Muscle of leg (tissue), 11 donors: ENCODE measurements around the gene ZNF408. TPM values are rescaled to one million over a fixed set of nuclear protein-coding genes. Genes with fewer than 3 reads are reported as not detected.

Experiments used
- DNase-seq: peaks from one replicate; pipeline ENCODE4 v3.0.0; 2013
- H3K27ac ChIP-seq: one replicate; pipeline ENCODE4 v1.5.1; 2013; ENCODE audit warnings: mild to moderate bottlenecking, low read length, control low read depth
- H3K27me3 ChIP-seq: one replicate; pipeline ENCODE4 v1.6.1; 2013; ENCODE audit warnings: low read length; ENCODE audit not compliant: control insufficient read depth, insufficient read depth
- H3K36me3 ChIP-seq: one replicate; pipeline ENCODE4 v1.6.1; 2013; ENCODE audit warnings: low read length; ENCODE audit not compliant: control insufficient read depth, insufficient read depth
- H3K4me1 ChIP-seq: one replicate; pipeline ENCODE4 v1.6.1; 2013; ENCODE audit warnings: low read length; ENCODE audit not compliant: control insufficient read depth, insufficient read depth
- H3K4me3 ChIP-seq: one replicate; pipeline ENCODE4 v1.5.1; 2013; ENCODE audit warnings: low read length, control low read depth
- H3K9me3 ChIP-seq: replicated peaks from 2 replicates; pipeline ENCODE4 v1.6.1; 2013; ENCODE audit warnings: low read depth, low read length; ENCODE audit not compliant: control insufficient read depth
- WGBS: methylation state at CpG from one replicate; pipeline ENCODE4 v1.1.5; 2013; ENCODE audit warnings: missing lambda C conversion rate; ENCODE audit not compliant: insufficient coverage; 5-methylcytosine and 5-hydroxymethylcytosine counted together
- polyA plus RNA-seq, 8 donors: library from polyadenylated mRNA; unstranded; fragments of 120-200 nt; gene quantifications; one replicate each; pipeline versions ENCODE4 v1.2.1 to v1.2.3, GENCODE V29; 2013; ENCODE audit warnings: inconsistent platforms in 1 of 8, low replicate concordance in 1 of 8; ENCODE audit not compliant: insufficient read length in 8 of 8, insufficient read depth in 1 of 8
- total RNA-seq: library from RNA; stranded (reverse); fragments of 120-200 nt; gene quantifications from one replicate; pipeline ENCODE4 v1.2.4, GENCODE V29; 2013

ZNF408 gene
- total and polyA plus RNA-seq, 9 donors = 5.8 to 14.8 (median 8.3) TPM

DNA sequence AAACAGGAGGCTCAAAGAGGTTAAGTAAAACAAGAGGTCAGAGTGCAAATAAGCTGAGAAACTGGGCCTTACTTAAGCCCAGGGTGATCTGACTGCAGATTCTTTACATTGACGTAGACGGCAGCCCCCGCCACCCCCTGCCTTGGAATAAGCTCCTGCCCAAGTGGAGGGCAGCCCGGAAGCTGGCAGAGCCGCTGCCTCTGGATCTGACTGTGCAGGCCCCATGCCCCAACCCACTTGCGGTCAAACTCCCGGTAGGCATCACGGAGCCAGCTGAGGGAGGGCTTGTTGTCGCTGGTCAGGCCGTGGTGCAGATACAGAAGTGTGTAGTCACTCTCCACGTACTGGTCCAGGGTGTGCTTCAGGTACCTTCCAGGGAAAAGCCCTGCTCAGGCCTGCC lies 19.0 kb upstream of the ZNF408 start:
- DNase-seq = no peak
- WGBS = 94% methylated on average over 11 of the region's 11 CpGs
- Histone ChIP-seq H3K27me3 (no peaks in the 10 kb centered on the region), H3K36me3 (peaks cover 73% of the 10 kb centered on the region), H3K27ac (no peak overlapping the region), H3K4me3 (no peak overlapping the region), H3K9me3 (no peaks in the 10 kb centered on the region), H3K4me1 (peaks cover 5% of the 10 kb centered on the region)

DNA sequence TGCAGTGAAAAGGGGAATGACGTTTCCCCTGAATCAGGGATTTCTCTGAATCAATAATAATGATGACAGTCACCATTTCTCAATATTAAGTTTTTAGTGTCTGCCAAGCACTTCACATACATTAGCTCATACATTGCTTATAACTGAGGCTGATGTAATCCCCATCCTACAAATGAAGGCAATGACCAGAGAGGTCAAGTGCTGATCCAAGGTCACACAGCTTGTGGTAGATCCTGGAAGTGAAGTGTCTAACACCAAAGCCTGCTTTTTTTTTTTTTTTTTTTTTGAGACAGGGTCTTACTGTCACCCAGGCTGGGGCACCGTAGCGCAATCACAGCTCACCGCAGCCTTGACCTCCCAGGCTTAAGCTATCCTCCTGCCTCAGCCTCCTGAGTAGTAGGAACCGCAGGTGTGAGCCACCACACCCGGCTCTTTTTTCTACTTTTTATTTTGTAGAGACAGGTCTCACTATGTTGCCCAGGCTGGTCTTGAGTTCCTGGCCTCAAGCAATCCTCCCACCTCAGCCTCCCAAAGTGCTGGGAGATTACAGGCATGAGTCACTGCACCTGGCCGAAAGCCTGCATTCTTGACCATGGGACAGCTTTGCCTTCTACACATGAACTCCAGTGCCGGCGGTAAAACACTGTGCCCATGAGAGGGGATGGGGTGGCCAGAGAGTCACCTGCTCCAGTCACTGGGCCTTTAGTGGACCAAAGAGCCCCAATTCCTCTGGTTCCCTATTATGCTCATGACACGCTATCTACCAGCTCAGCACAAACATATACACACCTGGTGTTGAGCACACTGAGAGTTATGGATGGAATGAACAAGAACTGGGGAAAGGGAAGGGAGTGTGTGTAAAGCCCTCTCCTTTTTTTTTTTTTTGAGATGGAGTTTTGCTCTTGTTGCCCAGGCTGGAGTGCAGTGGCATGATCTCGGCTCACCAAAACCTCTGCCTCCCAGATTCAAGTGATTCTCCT lies 17.8 kb upstream of the ZNF408 start:
- 100% methylated on average over 5 of the region's 11 CpGs for WGBS
- no peak overlapping the region for H3K4me3 ChIP-seq
- no peaks in the 10 kb centered on the region for H3K9me3 ChIP-seq
- no peak for DNase-seq
- no peaks in the 10 kb centered on the region for H3K27me3 ChIP-seq
- H3K36me3 ChIP-seq = peaks cover 75% of the 10 kb centered on the region
- no peak overlapping the region for H3K27ac ChIP-seq
- H3K4me1 ChIP-seq = no peaks in the 10 kb centered on the region

DNA sequence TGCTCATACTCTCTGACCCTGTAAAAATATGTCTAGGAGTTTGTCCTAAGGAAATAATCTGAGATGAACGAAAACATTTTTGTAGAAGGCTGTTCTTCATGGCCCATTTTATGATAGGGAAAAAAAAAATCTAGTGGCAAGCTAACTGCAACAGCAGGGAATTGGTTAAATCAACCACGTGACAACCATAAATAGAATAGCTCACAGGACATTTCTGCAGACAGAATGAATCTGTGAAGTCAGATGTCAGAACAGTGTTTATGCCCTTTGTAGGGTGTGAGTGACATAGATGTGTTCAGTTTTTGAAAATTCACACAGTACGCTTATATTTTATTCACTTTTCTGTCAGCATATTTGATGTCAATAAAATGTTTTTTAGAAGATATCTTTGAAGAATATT lies 16.5 kb upstream of the ZNF408 start:
- H3K27ac ChIP-seq = no peak overlapping the region
- no CpG with 5 or more reads among the region's 3 CpGs for WGBS
- H3K9me3 ChIP-seq = no peaks in the 10 kb centered on the region
- no peaks in the 10 kb centered on the region for H3K4me1 ChIP-seq
- no peak overlapping the region for H3K4me3 ChIP-seq
- DNase-seq = no peak
- peaks cover 71% of the 10 kb centered on the region for H3K36me3 ChIP-seq
- no peaks in the 10 kb centered on the region for H3K27me3 ChIP-seq

DNA sequence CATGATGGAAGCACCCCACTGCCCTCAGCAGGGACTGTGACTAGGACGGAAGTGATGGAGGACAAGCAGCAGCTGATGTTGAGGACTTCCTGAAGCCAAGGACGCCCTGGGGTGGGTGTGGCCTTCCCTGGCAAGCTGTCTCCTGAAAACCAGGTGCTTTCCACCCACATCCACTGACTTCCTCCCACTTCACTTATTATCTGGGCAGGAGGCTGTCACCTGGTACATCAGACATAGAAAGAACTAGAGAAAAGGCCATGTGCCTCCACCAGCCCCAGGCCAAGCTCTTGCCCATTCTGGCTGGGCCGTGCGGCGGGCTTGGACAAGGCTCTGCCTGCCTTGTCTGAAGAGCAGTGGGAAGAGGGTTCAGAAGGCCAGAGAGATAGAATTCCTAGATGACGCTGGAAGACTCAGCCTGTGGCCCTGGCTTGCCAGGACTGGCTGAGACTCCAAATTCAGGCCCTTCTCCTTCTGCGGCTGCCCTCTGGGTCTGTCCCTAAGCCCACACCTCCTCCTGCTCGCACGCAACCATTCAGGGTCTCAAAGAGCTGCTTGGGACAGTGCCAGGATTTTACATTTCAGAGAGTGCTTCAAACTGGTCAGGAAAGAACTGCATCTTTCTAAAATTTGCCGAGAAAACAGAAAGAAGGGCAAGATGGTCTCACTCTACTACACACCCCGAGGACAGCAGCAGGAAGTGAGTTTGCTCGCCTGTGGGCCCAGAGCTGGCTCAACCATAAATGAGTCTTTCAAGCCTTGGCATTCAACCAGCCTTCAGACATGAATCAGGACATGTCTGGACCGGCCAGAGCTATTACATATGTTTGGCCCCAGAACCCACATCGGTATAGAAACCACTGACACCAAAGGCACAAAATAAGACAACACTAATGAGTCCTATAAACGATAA lies 13.7 kb upstream of the ZNF408 start:
- WGBS = 87% methylated on average over 11 of the region's 15 CpGs
- Histone ChIP-seq H3K27me3 (no peaks in the 10 kb centered on the region), H3K4me3 (no peak overlapping the region), H3K27ac (no peak overlapping the region), H3K4me1 (no peaks in the 10 kb centered on the region), H3K9me3 (no peaks in the 10 kb centered on the region), H3K36me3 (peaks cover 62% of the 10 kb centered on the region)
- no peak for DNase-seq

DNA sequence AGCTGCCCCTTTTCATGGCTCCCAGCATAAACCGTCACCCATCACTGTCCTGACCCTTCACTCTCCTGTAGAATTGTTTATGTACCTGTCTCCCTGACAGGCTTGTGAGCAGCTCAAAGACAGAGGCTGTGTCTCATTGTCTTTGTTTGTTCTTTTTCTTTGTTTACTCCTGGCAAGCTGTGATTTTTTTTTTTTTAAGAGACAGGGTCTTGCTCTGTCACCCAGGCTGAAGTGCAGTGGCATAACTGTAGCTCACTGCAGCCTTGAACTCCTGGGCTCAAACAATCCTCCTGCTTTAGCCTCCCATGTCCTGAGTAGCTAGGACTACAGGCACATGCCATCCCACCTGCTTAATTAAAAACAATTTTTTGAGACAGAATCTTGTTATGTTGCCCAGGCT lies 10.1 kb upstream of the ZNF408 start:
- H3K27ac ChIP-seq = no peak overlapping the region
- DNase-seq = no peak
- H3K36me3 ChIP-seq = peaks cover 72% of the 10 kb centered on the region
- no peak overlapping the region for H3K4me3 ChIP-seq
- peaks cover 19% of the 10 kb centered on the region for H3K4me1 ChIP-seq
- no peaks in the 10 kb centered on the region for H3K27me3 ChIP-seq
- no peaks in the 10 kb centered on the region for H3K9me3 ChIP-seq
- WGBS = no CpG with 5 or more reads among the region's 1 CpG

DNA sequence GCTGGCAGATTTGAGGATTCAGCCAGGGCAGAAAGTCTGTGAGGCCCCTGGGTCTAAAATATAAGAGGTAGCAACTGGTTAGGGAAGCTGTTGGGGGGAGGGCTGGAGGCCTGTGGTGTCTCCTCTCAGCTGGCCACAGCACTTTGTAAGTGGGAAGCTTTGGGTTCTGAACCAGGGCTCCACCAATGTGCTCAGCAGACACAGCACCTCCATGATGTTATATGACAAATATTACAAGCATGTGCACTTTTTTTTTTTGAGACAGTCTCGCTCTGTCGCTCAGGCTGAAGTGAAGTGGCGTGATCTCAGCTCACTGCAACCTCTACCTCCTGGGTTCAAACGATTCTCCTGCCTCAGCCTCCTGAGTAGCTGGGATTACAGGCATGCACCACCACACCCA lies 8.4 kb upstream of the ZNF408 start:
- H3K36me3 ChIP-seq = peaks cover 62% of the 10 kb centered on the region
- no CpG with 5 or more reads among the region's 4 CpGs for WGBS
- no peak overlapping the region for H3K27ac ChIP-seq

DNA sequence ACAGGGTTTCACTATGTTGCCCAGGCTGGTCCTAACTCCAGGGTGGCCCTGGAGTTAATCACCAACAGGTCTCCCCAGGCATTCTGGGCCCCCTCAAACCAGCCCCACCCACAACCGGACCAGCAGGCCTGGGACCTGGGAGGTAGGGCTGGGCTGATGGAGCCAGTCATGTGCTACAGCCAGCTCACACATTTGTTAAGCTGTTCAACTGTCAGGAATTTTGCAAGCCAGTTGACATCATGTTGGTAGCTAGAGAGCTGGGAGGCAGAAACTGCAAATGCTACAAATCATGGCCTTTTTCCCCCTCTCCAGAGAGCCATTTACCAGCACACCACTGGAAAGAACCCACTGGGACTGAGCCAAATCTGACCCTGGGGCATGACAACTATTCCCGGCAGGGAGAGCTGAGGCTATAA lies 7.2 kb upstream of the ZNF408 start:
- H3K4me1 ChIP-seq = peaks cover 47% of the 10 kb centered on the region
- H3K27ac ChIP-seq = peak overlapping the region; percentile 33
- DNase-seq = no peak
- peaks cover 52% of the 10 kb centered on the region for H3K36me3 ChIP-seq
- H3K27me3 ChIP-seq = no peaks in the 10 kb centered on the region
- no peak overlapping the region for H3K4me3 ChIP-seq
- WGBS = 70% methylated on average over 2 of the region's 2 CpGs
- H3K9me3 ChIP-seq = no peaks in the 10 kb centered on the region

More for the DNA sequence above, 8.4 kb upstream of the ZNF408 start:
- Histone ChIP-seq H3K4me1 (peaks cover 37% of the 10 kb centered on the region), H3K27me3 (no peaks in the 10 kb centered on the region), H3K4me3 (no peak overlapping the region), H3K9me3 (no peaks in the 10 kb centered on the region)
- no peak for DNase-seq

DNA sequence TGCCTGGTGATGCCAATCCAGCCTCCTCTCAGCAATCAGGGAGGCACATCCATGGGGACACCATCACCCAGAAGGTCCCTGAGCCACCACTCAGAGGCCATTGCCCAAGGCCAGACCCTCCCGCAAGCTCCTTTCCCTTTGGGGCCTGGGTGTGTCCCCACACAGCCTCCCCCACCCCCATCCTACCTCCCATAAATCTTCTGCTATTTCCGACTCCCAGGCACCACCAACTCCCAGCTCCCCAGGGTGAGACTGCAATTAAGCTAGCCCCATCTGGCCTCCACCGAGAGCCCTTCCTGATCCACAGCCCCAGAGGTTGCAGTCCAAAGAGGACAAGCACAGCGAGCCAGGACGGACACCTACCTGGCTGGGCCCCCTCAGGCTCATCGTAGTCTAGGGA lies 6.8 kb upstream of the ZNF408 start:
- Histone ChIP-seq H3K4me1 (peaks cover 49% of the 10 kb centered on the region), H3K27ac (peak overlapping the region; percentile 33), H3K27me3 (no peaks in the 10 kb centered on the region), H3K4me3 (no peak overlapping the region), H3K36me3 (peaks cover 51% of the 10 kb centered on the region), H3K9me3 (no peaks in the 10 kb centered on the region)
- 67% methylated on average over 6 of the region's 6 CpGs for WGBS
- DNase-seq = no peak

DNA sequence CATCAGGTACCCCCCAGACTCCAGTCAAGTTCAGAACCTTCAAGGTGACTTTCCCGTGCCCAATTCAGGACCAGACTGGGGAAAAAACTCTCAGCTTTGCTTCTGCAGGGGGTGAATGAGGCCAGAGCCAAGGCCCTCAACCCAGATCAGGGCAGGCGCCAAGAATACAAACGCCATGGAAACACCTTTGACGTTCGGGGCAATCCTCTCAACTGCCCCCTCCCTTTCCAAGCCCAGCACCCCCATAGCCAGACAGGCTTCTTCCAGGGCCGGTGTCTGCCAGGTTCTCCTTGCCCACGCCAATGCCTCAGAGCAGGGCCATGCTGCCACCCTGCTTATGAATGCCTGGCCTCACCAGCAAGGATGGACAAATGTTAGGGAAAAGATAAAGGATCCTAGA lies 6.2 kb upstream of the ZNF408 start:
- no peaks in the 10 kb centered on the region for H3K9me3 ChIP-seq
- 79% methylated on average over 7 of the region's 7 CpGs for WGBS
- no peak overlapping the region for H3K4me3 ChIP-seq
- peaks cover 54% of the 10 kb centered on the region for H3K4me1 ChIP-seq
- H3K36me3 ChIP-seq = peaks cover 50% of the 10 kb centered on the region
- H3K27me3 ChIP-seq = no peaks in the 10 kb centered on the region
- no peak overlapping the region for H3K27ac ChIP-seq
- no peak for DNase-seq
